GM06990 (cell line): Measurements from ENCODE around the gene IRGQ.

Source experiments
- DNase-seq: peaks from one replicate; pipeline ENCODE4 v3.0.0-alpha.2; 2011; ENCODE audit not compliant: insufficient read length; ENCODE audit errors: extremely low read depth
- H3K27me3 ChIP-seq: replicated peaks from 2 replicates; pipeline ENCODE4 v1.6.0; 2011; ENCODE audit warnings: low read length; ENCODE audit not compliant: control insufficient read depth, insufficient read depth
- H3K36me3 ChIP-seq: 2 replicates; pipeline ENCODE4 v1.5.1; 2011; ENCODE audit warnings: low read length; ENCODE audit not compliant: control insufficient read depth, insufficient read depth
- H3K4me3 ChIP-seq: replicated peaks from 2 replicates; pipeline ENCODE4 v1.5.1; 2011; ENCODE audit warnings: low read depth, mild to moderate bottlenecking, control low read depth, low read length
- TF ChIP-seq, protein P1 (sequence below): IDR thresholded peaks from 2 replicates; pipeline ENCODE4 v1.5.1; 2011; ENCODE audit warnings: low read length, control low read depth, mild to moderate bottlenecking, inconsistent platforms; ENCODE audit not compliant: insufficient read depth, poor library complexity, severe bottlenecking

IRGQ gene

DNA sequence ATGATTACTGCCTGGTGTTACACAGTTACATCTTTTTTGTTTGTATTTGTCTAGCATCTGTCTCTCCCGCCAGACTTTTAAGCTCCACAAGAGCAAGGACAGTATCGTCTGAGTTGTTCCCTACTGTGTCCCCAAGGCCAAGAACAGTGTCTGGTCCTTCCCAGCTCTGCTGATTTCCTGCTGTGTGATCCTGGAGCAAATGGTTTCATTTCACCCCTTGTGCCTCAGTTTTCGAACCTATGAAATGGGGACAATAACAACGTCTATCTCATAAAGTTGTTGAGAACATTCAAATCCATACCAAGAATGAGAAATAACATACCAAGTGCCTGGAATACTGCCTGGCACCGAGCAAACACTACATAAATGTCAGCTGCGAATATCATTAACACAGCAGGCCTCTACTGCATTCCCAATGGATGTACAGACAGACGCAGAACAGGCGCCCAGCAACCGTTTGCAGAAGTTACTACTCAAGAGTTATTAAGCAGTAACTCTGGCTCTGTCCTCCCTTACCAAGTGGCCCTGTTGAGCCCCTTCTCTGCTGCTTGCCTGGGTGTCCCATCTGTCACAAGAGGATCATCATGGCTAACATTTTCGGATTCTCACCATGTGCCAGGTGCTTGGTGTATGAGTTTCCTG is 32.0 kb downstream of the IRGQ start:
- peaks cover 8% of the 10 kb centered on the region for H3K36me3 ChIP-seq
- DNase-seq: no peak
- H3K27me3 ChIP-seq: no peaks in the 10 kb centered on the region
- TF ChIP-seq, protein P1, sequence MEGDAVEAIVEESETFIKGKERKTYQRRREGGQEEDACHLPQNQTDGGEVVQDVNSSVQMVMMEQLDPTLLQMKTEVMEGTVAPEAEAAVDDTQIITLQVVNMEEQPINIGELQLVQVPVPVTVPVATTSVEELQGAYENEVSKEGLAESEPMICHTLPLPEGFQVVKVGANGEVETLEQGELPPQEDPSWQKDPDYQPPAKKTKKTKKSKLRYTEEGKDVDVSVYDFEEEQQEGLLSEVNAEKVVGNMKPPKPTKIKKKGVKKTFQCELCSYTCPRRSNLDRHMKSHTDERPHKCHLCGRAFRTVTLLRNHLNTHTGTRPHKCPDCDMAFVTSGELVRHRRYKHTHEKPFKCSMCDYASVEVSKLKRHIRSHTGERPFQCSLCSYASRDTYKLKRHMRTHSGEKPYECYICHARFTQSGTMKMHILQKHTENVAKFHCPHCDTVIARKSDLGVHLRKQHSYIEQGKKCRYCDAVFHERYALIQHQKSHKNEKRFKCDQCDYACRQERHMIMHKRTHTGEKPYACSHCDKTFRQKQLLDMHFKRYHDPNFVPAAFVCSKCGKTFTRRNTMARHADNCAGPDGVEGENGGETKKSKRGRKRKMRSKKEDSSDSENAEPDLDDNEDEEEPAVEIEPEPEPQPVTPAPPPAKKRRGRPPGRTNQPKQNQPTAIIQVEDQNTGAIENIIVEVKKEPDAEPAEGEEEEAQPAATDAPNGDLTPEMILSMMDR: no peak
- no peak overlapping the region for H3K4me3 ChIP-seq

DNA sequence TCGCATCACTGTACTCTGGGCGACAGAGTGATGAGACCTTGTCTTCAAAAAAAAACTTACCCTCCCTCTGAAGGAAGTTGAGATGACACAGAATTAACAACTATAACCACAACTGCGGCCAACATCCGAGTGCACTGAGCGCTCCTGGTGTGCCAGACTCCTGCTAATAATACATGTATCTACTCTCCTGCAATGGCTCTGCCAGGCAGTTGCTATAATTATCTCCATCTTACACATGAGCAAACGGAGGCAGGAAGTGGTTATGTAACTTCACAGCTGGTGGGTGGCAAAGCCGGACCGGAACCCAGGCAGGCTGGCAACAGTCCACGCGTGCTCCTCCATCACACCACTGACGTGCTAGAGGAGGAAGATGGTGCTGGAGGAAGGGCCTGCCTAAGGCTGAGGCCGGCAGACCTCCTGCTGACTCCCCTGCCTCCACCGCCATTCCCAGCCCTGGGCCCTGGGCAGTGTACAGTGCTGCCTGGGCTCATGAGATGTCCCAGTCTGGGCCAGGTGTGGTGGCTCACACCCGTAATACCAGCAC is 33.2 kb downstream of the IRGQ start:
- no peak overlapping the region for H3K4me3 ChIP-seq
- no peaks in the 10 kb centered on the region for H3K27me3 ChIP-seq
- TF ChIP-seq, protein P1: no peak
- H3K36me3 ChIP-seq: peaks cover 8% of the 10 kb centered on the region
- peak; percentile 84 for DNase-seq

DNA sequence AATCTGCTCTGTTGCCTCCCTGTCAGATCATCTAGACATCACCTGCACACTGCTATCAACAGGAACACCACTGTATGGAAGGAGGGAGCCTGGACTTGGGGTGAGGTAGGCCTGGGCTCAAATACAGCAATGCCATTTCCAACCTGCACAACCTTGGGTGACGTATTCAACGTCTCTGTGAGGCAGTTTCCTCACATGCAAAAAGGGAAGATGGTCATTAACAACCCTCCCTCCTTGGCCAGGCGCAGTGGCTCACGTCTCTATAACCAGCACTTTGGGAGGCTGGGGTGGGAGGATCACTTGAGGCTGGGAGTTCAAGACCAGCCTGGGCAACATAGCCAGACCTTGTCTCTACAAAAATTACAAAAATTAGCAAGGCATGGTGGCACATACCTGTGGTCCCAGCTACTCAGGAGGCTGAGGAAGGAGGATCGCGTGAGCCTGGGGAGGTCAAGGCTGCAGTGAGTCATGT is 33.7 kb downstream of the IRGQ start:
- Histone ChIP-seq H3K27me3 (no peaks in the 10 kb centered on the region), H3K36me3 (peaks cover 8% of the 10 kb centered on the region), H3K4me3 (no peak overlapping the region)
- TF ChIP-seq, protein P1: no peak
- no peak for DNase-seq

DNA sequence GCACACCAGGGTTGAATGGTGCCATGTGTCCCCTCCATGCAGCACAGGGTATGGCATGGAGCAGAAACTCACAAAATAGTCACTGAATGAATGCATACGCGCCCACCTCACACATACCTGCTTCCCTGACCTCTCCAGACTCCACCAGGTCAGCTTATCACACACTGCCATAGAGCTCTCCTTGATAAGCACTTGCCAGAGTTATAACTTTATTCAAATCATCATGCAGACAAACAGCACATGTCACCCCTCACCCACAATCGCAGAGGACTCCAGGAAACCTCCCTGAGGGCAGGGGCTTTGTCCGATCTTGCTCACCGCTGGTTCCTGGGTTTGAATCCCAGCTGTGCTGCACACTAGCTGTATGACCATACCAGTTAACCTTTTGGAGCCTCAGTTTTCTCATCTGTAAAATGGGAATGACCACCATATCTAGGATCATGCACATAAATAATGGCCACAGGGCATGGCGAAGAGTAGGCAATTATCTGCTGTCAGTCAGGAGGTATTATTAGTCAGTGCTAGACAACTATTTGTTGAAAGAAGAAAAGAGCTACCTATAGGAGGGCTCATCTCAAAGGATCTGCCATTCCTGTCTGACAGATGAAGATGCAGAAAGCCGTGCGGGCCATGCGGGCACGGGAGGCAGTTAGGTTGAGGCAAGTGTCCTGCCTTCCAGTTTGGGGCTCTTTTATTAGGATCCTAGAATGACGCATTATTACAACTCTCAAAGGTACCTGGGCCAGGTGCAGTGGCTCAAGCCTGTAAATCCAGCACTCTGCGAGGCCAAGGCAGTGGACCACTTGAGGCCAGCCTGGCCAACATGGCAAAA is 34.6 kb downstream of the IRGQ start:
- no peak overlapping the region for H3K4me3 ChIP-seq
- TF ChIP-seq, protein P1: no peak
- peaks cover 8% of the 10 kb centered on the region for H3K36me3 ChIP-seq
- H3K27me3 ChIP-seq: no peaks in the 10 kb centered on the region
- DNase-seq: no peak

DNA sequence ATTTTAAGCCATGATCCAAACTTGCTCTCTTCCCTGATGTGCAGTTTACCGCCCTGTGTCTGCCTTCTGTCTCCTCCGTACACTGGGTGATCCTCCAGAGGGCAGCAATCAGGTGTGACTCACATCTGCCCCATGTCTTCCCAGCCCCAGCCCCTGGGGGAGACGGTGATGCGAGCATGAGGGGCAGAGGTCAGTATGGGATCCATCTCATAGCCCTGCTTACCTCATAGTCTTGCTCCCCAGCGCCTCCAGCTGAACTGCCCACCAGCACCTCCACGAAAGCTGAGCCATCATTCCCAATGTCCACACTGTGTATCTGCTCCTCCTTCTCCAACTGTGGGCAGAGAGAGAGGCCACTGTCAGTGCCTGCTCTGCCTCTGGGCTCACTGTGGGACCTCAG is 35.2 kb downstream of the IRGQ start:
- peaks cover 8% of the 10 kb centered on the region for H3K36me3 ChIP-seq
- no peak for DNase-seq

More for the DNA sequence above, 35.2 kb downstream of the IRGQ start:
- Histone ChIP-seq H3K27me3 (no peaks in the 10 kb centered on the region), H3K4me3 (no peak overlapping the region)
- TF ChIP-seq, protein P1: no peak
